C4-2B (cell line): ENCODE results near the gene PLD1.

Source experiments
- H3K27ac ChIP-seq: fragments of 450-650 bp; 2 replicates; pipeline ENCODE4 v1.5.1; 2017
- CTCF ChIP-seq: fragments of 450-650 bp; conservative IDR thresholded peaks from 2 replicates; pipeline ENCODE4 v1.5.1; 2017; ENCODE audit warnings: mild to moderate bottlenecking
- ZFX ChIP-seq: fragments of 450-650 bp; IDR thresholded peaks from 2 replicates; pipeline ENCODE4 v1.6.1; 2017

PLD1 gene

GRCh38 chr3:171849617-171850319 lies 39.5 kb upstream of the PLD1 start:
- H3K27ac ChIP-seq: no peak overlapping the region
- TF ChIP-seq CTCF: no peak

GRCh38 chr3:171847595-171848259 lies 37.4 kb upstream of the PLD1 start:
- TF ChIP-seq CTCF (no peak), ZFX (no peak)
- no peak overlapping the region for H3K27ac ChIP-seq

- no peak overlapping the region for H3K27ac ChIP-seq
- TF ChIP-seq ZFX (no peak), CTCF (no peak)
Observed at GRCh38 chr3:171847133-171847532, 36.9 kb upstream of the PLD1 start.

GRCh38 chr3:171846597-171846996 lies 36.3 kb upstream of the PLD1 start:
- H3K27ac ChIP-seq: no peak overlapping the region
- no peak for TF ChIP-seq CTCF
- TF ChIP-seq ZFX: no peak

GRCh38 chr3:171845481-171846284 lies 35.4 kb upstream of the PLD1 start:
- no peak overlapping the region for H3K27ac ChIP-seq
- TF ChIP-seq CTCF (no peak), ZFX (no peak)

- TF ChIP-seq CTCF (no peak), ZFX (no peak)
- H3K27ac ChIP-seq: no peak overlapping the region
Observed at GRCh38 chr3:171844873-171845272, 34.6 kb upstream of the PLD1 start.
